Neural cell (in vitro differentiated cells): Measurements from ENCODE around the gene ASB4.

Source experiments
- EP300 ChIP-seq: fragments of 450-650 bp; conservative IDR thresholded peaks from 2 replicates; pipeline ENCODE4 v1.6.1; 2014; ENCODE audit warnings: antibody characterized with exemption, mild to moderate bottlenecking, moderate library complexity; ENCODE audit not compliant: poor library complexity, severe bottlenecking
- EZH2 ChIP-seq: fragments of 200-600, 300-800 bp; shearing (Covaris generic), sonication (generic); IDR thresholded peaks from 2 replicates; pipeline ENCODE4 v1.6.1; 2014; ENCODE audit warnings: antibody characterized with exemption, low read length, borderline replicate concordance, mild to moderate bottlenecking; ENCODE audit not compliant: insufficient read depth, poor library complexity, severe bottlenecking
- MXI1 ChIP-seq: fragments of 450-650 bp; conservative IDR thresholded peaks from 2 replicates; pipeline ENCODE4 v1.6.1; 2014; ENCODE audit warnings: antibody characterized with exemption, mild to moderate bottlenecking; ENCODE audit not compliant: poor library complexity, severe bottlenecking
- POLR2AphosphoS5 ChIP-seq: IDR thresholded peaks from 2 replicates; pipeline ENCODE4 v1.6.1; 2012
- RAD21 ChIP-seq: fragments of 450-650 bp; conservative IDR thresholded peaks from 2 replicates; pipeline ENCODE4 v1.6.1; 2014; ENCODE audit warnings: antibody characterized with exemption, mild to moderate bottlenecking, moderate library complexity
- SMC3 ChIP-seq: fragments of 450-650 bp; conservative IDR thresholded peaks from 2 replicates; pipeline ENCODE4 v1.6.1; 2014; ENCODE audit warnings: antibody characterized with exemption, mild to moderate bottlenecking, moderate library complexity; ENCODE audit not compliant: poor library complexity
- TAF1 ChIP-seq: IDR thresholded peaks from 2 replicates; pipeline ENCODE4 v1.6.1; 2012; ENCODE audit warnings: low read depth
- TF ChIP-seq, protein P1 (sequence below): fragments of 450-650 bp; IDR thresholded peaks from 2 replicates; pipeline ENCODE4 v1.5.1; 2014; ENCODE audit warnings: antibody characterized with exemption, mild to moderate bottlenecking, moderate library complexity; ENCODE audit not compliant: poor library complexity, severe bottlenecking

DNA sequence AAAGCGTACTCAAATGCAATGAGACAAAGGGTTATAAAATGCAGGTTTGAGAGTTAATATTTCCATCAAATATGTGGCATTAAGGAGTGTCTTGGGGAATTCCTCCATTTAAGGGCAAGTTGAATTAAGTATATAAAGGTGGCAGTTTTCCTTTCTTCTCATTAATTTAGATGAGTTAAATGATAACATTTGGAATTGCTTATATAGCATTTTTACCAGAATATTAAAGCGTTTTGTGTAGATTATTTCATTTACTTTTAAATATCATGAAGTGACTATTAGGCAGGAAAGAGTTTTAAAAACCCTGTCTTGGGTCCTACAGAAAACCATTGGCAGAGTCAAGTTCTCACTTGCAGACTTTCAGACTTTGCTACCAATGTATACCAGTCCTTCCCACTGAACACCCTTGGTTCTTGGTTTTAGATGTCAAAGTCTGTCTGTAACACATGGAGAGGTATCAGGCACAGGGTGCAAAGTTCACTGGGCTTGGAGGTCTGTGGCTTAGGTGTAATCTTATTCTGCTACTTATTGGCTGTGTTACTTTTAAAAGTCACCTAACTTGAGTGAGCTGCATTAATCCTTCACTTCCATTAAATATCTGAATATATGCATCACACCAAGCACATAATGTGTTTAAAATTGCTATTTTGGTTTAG lies 51.0 kb downstream of the ASB4 start:
- no peak for TF ChIP-seq RAD21
- no peak for TF ChIP-seq EZH2
- TF ChIP-seq POLR2AphosphoS5 = no peak
- TF ChIP-seq SMC3 = no peak
- TF ChIP-seq, protein P1, sequence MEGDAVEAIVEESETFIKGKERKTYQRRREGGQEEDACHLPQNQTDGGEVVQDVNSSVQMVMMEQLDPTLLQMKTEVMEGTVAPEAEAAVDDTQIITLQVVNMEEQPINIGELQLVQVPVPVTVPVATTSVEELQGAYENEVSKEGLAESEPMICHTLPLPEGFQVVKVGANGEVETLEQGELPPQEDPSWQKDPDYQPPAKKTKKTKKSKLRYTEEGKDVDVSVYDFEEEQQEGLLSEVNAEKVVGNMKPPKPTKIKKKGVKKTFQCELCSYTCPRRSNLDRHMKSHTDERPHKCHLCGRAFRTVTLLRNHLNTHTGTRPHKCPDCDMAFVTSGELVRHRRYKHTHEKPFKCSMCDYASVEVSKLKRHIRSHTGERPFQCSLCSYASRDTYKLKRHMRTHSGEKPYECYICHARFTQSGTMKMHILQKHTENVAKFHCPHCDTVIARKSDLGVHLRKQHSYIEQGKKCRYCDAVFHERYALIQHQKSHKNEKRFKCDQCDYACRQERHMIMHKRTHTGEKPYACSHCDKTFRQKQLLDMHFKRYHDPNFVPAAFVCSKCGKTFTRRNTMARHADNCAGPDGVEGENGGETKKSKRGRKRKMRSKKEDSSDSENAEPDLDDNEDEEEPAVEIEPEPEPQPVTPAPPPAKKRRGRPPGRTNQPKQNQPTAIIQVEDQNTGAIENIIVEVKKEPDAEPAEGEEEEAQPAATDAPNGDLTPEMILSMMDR = no peak
- no peak for TF ChIP-seq EP300
- TF ChIP-seq TAF1 = no peak
- no peak for TF ChIP-seq MXI1
